ENCODE data around the gene JUNB. TPM values are rescaled to one million over a fixed set of nuclear protein-coding genes. Genes with fewer than 3 reads are reported as not detected.

Gene JUNB
- polyA plus RNA-seq, 1 of the 3 experiments (the other 2 are of a cell fraction), result 224 TPM

DNA sequence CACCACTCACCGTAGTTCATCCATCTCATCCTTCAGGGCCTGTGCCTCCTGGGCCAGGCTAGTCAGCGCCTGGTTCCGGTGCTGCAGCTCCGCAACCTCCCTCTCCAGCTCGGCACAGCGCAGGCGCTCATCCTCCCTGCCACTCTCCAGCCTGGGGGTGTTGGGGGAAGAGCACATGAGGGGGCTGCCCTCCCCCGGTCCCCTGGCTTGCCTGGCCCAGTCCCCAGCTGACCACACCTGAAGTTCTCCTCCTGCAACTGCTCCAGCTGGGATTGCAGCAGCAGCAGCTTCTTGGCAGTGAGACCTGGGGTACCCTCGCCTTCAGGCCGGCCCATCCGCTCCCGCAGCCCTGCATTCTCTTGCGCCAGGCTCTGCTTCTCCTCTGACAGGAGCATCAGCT is 20.4 kb upstream of the JUNB start:
- H3K27ac ChIP-seq (ENCODE audit: low read depth in 2 of 2, low read length in 1 of 2), result no peak overlapping the region; a peak in 1 of 4 replicates
- DNase-seq, result no peak
- peaks cover 12% of the 10 kb centered on the region for H3F3A ChIP-seq (replicated peaks; ENCODE audit: insufficient read depth)
- H4K20me1 ChIP-seq (ENCODE audit: insufficient read depth), result no peaks in the 10 kb centered on the region
- no peak overlapping the region for H2AFZ ChIP-seq (ENCODE audit: low read depth)
- H3K27me3 ChIP-seq (ENCODE audit: insufficient read depth), result no peaks in the 10 kb centered on the region
- no peaks in the 10 kb centered on the region for H3K9me2 ChIP-seq
- TF ChIP-seq GABPA (IDR thresholded peaks at IDR 0.05; ENCODE audit: low read depth), result no peak
- TF ChIP-seq TCF12 (IDR thresholded peaks at IDR 0.05), result no peak
- no peak for TF ChIP-seq POLR2AphosphoS5 (IDR thresholded peaks at IDR 0.05; ENCODE audit: low read depth, low read length)
- TF ChIP-seq FOXJ3 (CRISPR knock-in tag; IDR thresholded peaks at IDR 0.05), result no peak
- TF ChIP-seq SMC3 (IDR thresholded peaks at IDR 0.05; ENCODE audit: low read depth, low read length), result no peak
- TF ChIP-seq, protein P1, sequence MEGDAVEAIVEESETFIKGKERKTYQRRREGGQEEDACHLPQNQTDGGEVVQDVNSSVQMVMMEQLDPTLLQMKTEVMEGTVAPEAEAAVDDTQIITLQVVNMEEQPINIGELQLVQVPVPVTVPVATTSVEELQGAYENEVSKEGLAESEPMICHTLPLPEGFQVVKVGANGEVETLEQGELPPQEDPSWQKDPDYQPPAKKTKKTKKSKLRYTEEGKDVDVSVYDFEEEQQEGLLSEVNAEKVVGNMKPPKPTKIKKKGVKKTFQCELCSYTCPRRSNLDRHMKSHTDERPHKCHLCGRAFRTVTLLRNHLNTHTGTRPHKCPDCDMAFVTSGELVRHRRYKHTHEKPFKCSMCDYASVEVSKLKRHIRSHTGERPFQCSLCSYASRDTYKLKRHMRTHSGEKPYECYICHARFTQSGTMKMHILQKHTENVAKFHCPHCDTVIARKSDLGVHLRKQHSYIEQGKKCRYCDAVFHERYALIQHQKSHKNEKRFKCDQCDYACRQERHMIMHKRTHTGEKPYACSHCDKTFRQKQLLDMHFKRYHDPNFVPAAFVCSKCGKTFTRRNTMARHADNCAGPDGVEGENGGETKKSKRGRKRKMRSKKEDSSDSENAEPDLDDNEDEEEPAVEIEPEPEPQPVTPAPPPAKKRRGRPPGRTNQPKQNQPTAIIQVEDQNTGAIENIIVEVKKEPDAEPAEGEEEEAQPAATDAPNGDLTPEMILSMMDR (IDR thresholded peaks at IDR 0.05), result no peak
- H3K9ac ChIP-seq, result no peak overlapping the region
- H3K4me2 ChIP-seq, result no peak overlapping the region
- no peaks in the 10 kb centered on the region for H3K79me2 ChIP-seq (ENCODE audit: insufficient read depth)
- ChIA-PET CTCF (interaction anchor here (0.8 to 17.5 kb wide), 3 partner anchors 12 to 77 kb away, joined by 4 to 321 read pairs (median 75); partner anchors contain the start of genes JUNB, PRDX2 and THSD8), POLR2A (no interaction called here)
- H3K4me1 ChIP-seq (ENCODE audit: control insufficient read depth in 1 of 2, insufficient read depth in 2 of 2, low read depth in 1 of 2, low read length in 1 of 2), result peaks cover 6 to 28% of the 10 kb centered on the region in 2 experiments; a peak in 1 of 4 replicates
- H3K36me3 ChIP-seq (replicated peaks in 1 of 2; ENCODE audit: control insufficient read depth in 1 of 2, insufficient read depth in 2 of 2, low read length in 1 of 2), result no peaks in the 10 kb centered on the region
- H3K9me3 ChIP-seq, result no peaks in the 10 kb centered on the region
- 93% methylated on average over 11 of the region's 13 CpGs for WGBS (ENCODE audit: low lambda C conversion rate)
- no peak overlapping the region for H3K4me3 ChIP-seq (ENCODE audit: low read depth in 2 of 2, low read length in 1 of 2)

DNA sequence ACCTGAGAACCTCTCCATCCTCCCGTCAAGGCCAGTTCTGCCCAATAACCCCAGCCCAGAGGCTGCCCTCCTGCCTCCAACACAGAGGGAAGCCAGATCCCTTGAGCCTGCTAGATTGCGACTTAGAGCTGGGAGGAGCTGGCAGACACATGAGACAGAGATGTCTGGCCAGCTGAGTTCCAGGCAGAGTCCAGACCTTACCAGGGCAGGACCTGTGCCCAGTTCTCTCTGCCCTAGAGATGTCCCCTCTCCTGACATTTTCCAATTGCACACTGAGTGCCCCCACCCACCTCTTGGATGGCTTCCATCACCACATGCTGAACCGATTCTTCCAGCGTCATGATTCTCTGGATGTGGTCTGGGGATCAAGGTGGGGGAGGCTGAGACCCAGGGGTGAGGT is 19.0 kb upstream of the JUNB start:
- Histone ChIP-seq H3K4me2 (no peak overlapping the region), H3K27me3 (ENCODE audit: insufficient read depth) (no peaks in the 10 kb centered on the region), H3K36me3 (replicated peaks in 1 of 2; ENCODE audit: control insufficient read depth in 1 of 2, insufficient read depth in 2 of 2, low read length in 1 of 2) (no peaks in the 10 kb centered on the region), H3K9ac (no peak overlapping the region), H3F3A (replicated peaks; ENCODE audit: insufficient read depth) (peaks cover 14% of the 10 kb centered on the region), H3K9me3 (no peaks in the 10 kb centered on the region), H3K79me2 (ENCODE audit: insufficient read depth) (no peaks in the 10 kb centered on the region), H3K4me1 (ENCODE audit: control insufficient read depth in 1 of 2, insufficient read depth in 2 of 2, low read depth in 1 of 2, low read length in 1 of 2) (peaks cover 6 to 30% of the 10 kb centered on the region in 2 experiments; a peak in 1 of 4 replicates), H3K9me2 (no peaks in the 10 kb centered on the region), H4K20me1 (ENCODE audit: insufficient read depth) (no peaks in the 10 kb centered on the region), H2AFZ (ENCODE audit: low read depth) (no peak overlapping the region), H3K4me3 (ENCODE audit: low read depth in 2 of 2, low read length in 1 of 2) (no peak overlapping the region), H3K27ac (ENCODE audit: low read depth in 2 of 2, low read length in 1 of 2) (peak overlapping the region in 1 of 2 experiments; percentile 51; a peak in 1 of 4 replicates)
- ChIA-PET CTCF (interaction anchor here (1.0 to 12.1 kb wide), 6 partner anchors 9 to 39 kb away, joined by 4 to 447 read pairs (median 12); partner anchors contain the start of genes JUNB, PRDX2, THSD8 and TRIR), POLR2A (interaction anchor here (1.0 to 2.1 kb wide), 3 partner anchors 20 to 22 kb away, joined by 3 to 10 read pairs (median 5); partner anchors contain the start of gene JUNB)
- 60% methylated on average over 4 of the region's 4 CpGs for WGBS (ENCODE audit: low lambda C conversion rate)
- no peak for DNase-seq
- TF ChIP-seq GABPA (IDR thresholded peaks at IDR 0.05; ENCODE audit: low read depth) (no peak), FOXJ3 (CRISPR knock-in tag; IDR thresholded peaks at IDR 0.05) (no peak), RFX5 (IDR thresholded peaks at IDR 0.05; ENCODE audit: low read length) (no peak), FOSL2 (IDR thresholded peaks at IDR 0.05; ENCODE audit: borderline replicate concordance, low read depth) (no peak), CHD2 (IDR thresholded peaks at IDR 0.05; ENCODE audit: low read length, partially characterized antibody) (no peak), YY1 (IDR thresholded peaks at IDR 0.05; ENCODE audit: low read depth) (no peak), FOXM1 (IDR thresholded peaks at IDR 0.05; ENCODE audit: low read depth) (no peak), TCF12 (IDR thresholded peaks at IDR 0.05) (no peak), TAF1 (IDR thresholded peaks at IDR 0.05; ENCODE audit: borderline replicate concordance, low read depth, low read length) (no peak), GATA2 (CRISPR knock-in tag; IDR thresholded peaks at IDR 0.05) (no peak), NRF1 (IDR thresholded peaks at IDR 0.05; ENCODE audit: low read depth, low read length) (no peak), ELF1 (IDR thresholded peaks at IDR 0.05) (no peak), POLR2AphosphoS5 (IDR thresholded peaks at IDR 0.05; ENCODE audit: low read depth, low read length) (no peak)
- TF ChIP-seq, protein P2, sequence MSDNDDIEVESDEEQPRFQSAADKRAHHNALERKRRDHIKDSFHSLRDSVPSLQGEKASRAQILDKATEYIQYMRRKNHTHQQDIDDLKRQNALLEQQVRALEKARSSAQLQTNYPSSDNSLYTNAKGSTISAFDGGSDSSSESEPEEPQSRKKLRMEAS (IDR thresholded peaks at IDR 0.05; ENCODE audit: low read depth), result no peak
- TF ChIP-seq, protein P3, sequence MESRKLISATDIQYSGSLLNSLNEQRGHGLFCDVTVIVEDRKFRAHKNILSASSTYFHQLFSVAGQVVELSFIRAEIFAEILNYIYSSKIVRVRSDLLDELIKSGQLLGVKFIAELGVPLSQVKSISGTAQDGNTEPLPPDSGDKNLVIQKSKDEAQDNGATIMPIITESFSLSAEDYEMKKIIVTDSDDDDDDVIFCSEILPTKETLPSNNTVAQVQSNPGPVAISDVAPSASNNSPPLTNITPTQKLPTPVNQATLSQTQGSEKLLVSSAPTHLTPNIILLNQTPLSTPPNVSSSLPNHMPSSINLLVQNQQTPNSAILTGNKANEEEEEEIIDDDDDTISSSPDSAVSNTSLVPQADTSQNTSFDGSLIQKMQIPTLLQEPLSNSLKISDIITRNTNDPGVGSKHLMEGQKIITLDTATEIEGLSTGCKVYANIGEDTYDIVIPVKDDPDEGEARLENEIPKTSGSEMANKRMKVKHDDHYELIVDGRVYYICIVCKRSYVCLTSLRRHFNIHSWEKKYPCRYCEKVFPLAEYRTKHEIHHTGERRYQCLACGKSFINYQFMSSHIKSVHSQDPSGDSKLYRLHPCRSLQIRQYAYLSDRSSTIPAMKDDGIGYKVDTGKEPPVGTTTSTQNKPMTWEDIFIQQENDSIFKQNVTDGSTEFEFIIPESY (IDR thresholded peaks at IDR 0.05; ENCODE audit: borderline replicate concordance, low read depth), result no peak
- TF ChIP-seq, protein P4, sequence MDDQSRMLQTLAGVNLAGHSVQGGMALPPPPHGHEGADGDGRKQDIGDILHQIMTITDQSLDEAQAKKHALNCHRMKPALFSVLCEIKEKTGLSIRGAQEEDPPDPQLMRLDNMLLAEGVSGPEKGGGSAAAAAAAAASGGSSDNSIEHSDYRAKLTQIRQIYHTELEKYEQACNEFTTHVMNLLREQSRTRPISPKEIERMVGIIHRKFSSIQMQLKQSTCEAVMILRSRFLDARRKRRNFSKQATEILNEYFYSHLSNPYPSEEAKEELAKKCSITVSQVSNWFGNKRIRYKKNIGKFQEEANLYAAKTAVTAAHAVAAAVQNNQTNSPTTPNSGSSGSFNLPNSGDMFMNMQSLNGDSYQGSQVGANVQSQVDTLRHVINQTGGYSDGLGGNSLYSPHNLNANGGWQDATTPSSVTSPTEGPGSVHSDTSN (IDR thresholded peaks at IDR 0.05), result no peak
- TF ChIP-seq, protein P5, sequence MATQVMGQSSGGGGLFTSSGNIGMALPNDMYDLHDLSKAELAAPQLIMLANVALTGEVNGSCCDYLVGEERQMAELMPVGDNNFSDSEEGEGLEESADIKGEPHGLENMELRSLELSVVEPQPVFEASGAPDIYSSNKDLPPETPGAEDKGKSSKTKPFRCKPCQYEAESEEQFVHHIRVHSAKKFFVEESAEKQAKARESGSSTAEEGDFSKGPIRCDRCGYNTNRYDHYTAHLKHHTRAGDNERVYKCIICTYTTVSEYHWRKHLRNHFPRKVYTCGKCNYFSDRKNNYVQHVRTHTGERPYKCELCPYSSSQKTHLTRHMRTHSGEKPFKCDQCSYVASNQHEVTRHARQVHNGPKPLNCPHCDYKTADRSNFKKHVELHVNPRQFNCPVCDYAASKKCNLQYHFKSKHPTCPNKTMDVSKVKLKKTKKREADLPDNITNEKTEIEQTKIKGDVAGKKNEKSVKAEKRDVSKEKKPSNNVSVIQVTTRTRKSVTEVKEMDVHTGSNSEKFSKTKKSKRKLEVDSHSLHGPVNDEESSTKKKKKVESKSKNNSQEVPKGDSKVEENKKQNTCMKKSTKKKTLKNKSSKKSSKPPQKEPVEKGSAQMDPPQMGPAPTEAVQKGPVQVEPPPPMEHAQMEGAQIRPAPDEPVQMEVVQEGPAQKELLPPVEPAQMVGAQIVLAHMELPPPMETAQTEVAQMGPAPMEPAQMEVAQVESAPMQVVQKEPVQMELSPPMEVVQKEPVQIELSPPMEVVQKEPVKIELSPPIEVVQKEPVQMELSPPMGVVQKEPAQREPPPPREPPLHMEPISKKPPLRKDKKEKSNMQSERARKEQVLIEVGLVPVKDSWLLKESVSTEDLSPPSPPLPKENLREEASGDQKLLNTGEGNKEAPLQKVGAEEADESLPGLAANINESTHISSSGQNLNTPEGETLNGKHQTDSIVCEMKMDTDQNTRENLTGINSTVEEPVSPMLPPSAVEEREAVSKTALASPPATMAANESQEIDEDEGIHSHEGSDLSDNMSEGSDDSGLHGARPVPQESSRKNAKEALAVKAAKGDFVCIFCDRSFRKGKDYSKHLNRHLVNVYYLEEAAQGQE (IDR thresholded peaks at IDR 0.05; ENCODE audit: low read depth, low read length), result no peak

Data from SK-N-SH (cell line).